ENCODE data around the gene RTN4IP1. TPM values are rescaled to one million over a fixed set of nuclear protein-coding genes. Genes with fewer than 3 reads are reported as not detected.

Gene RTN4IP1
- total and polyA plus RNA-seq, 10 of the 15 experiments (the other 5 are each of a cell fraction or from before 2014, with no cell fraction given) = 8.2 to 17.0 (median 9.8) TPM

DNA sequence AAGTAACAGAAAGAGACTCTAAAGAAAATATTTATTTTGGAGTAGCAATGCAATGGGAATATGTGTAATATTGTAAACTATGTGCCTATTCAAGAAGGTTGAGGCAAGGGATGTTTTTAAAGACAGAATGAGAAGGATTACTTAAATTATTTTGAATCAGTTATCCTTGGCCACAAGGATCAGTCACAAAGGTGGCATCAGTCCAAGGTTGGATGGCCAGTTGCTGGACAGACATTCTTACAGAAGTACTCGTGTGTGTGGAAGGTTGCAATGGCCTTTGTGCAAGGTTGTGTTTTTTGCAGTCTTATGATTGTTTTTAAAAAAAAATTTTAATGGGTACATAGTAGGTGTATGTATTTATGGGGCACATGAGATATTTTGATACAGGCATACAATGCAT lies 2.0 kb upstream of the RTN4IP1 start:
- FAIRE-seq (no peak), ATAC-seq (no peak), DNase-seq (ENCODE audit: low read depth, low spot score) (no peak)
- no peak overlapping the region for H3K4me3 ChIP-seq
- no peaks in the 10 kb centered on the region for H3K27me3 ChIP-seq (replicated peaks in 1 of 2; ENCODE audit: control insufficient read depth in 2 of 2, insufficient read depth in 2 of 2, low read length in 1 of 2)
- ChIA-PET CTCF (interaction anchor here (1.2 to 2.5 kb wide), 2 partner anchors 18 to 348 kb away, joined by 3 to 10 read pairs; no protein-coding TSS in a partner anchor), POLR2A (no interaction called here), SMC1A (ENCODE audit: uncharacterized antibody, unreplicated experiment) (interaction anchor here (4.1 kb wide), 1 partner anchor 21 kb away, joined by 18 read pairs; no protein-coding TSS in a partner anchor), RAD21 (ENCODE audit: unreplicated experiment) (no interaction called here)
- no peak overlapping the region for H3K9ac ChIP-seq (ENCODE audit: control insufficient read depth, insufficient read depth, low read length)
- intact Hi-C loops (cut with micrococcal nuclease; ENCODE audit: unreplicated experiment) (loop anchor here (5.0 kb wide), 1 partner anchor 216 kb away; no protein-coding TSS in a partner anchor), in situ Hi-C loops (cut with MboI) (no loop called here)
- no peaks in the 10 kb centered on the region for H4K20me1 ChIP-seq (ENCODE audit: control insufficient read depth, insufficient read depth)
- WGBS (ENCODE audit: insufficient coverage, insufficient replicate concordance, low lambda C conversion rate, missing lambda C conversion rate) = 90% methylated on average over 1 of the region's 1 CpG
- peaks cover 66% of the 10 kb centered on the region for H3K79me2 ChIP-seq (ENCODE audit: control insufficient read depth, insufficient read depth, low read length)
- no peaks in the 10 kb centered on the region for H3K36me3 ChIP-seq (ENCODE audit: control insufficient read depth in 2 of 2, insufficient read depth in 2 of 2, low read length in 1 of 2)
- BruUV-seq (replicated peaks) = no TSS peak
- H2AFZ ChIP-seq (ENCODE audit: control insufficient read depth, low read depth, low read length) = no peak overlapping the region
- H3K9me3 ChIP-seq (replicated peaks; ENCODE audit: control insufficient read depth, insufficient read depth, low read length) = no peaks in the 10 kb centered on the region
- H3K27ac ChIP-seq (ENCODE audit: control insufficient read depth, insufficient read depth) = no peak overlapping the region
- TF ChIP-seq, protein P1, sequence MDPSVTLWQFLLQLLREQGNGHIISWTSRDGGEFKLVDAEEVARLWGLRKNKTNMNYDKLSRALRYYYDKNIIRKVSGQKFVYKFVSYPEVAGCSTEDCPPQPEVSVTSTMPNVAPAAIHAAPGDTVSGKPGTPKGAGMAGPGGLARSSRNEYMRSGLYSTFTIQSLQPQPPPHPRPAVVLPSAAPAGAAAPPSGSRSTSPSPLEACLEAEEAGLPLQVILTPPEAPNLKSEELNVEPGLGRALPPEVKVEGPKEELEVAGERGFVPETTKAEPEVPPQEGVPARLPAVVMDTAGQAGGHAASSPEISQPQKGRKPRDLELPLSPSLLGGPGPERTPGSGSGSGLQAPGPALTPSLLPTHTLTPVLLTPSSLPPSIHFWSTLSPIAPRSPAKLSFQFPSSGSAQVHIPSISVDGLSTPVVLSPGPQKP (IDR thresholded peaks at IDR 0.05; ENCODE audit: low read depth, low read length) = no peak
- TF ChIP-seq ETV6 (conservative IDR thresholded peaks at IDR 0.05 in 1 of 2, IDR thresholded peaks at IDR 0.05 in 1 of 2; ENCODE audit: borderline replicate concordance in 1 of 2, low read depth in 1 of 2) = no peak
- TF ChIP-seq SREBF2 (IDR thresholded peaks at IDR 0.05; ENCODE audit: low read length) = no peak
- no peak for TF ChIP-seq RUNX3 (IDR thresholded peaks at IDR 0.05; ENCODE audit: low read length)
- no peak for TF ChIP-seq WRNIP1 (IDR thresholded peaks at IDR 0.05; ENCODE audit: borderline replicate concordance, low read depth, low read length)
- TF ChIP-seq CBX5 (IDR thresholded peaks at IDR 0.05; ENCODE audit: low read depth) = no peak
- no peak for TF ChIP-seq IRF4 (IDR thresholded peaks at IDR 0.05; ENCODE audit: low read depth, low read length)
- peaks cover 22% of the 10 kb centered on the region for H3K4me1 ChIP-seq (ENCODE audit: control insufficient read depth, insufficient read depth, low read length)
- peak overlapping the region; percentile 11; the same call in 1 of the 2 replicates for H3K4me2 ChIP-seq (ENCODE audit: control insufficient read depth, insufficient read depth)

Data from GM12878 (cell line).